HK-2 (cell line): Measurements from ENCODE around the gene AARS2.

Experiments
- DNase-seq: peaks from one replicate; pipeline ENCODE4 v3.0.0-alpha.2; 2018; ENCODE audit not compliant: unreplicated experiment

AARS2 gene

GRCh38 chr6:44262467-44263353 is 50.4 kb downstream of the AARS2 start:
- no peak for DNase-seq

GRCh38 chr6:44261581-44261980 is 51.6 kb downstream of the AARS2 start:
- DNase-seq = no peak

- DNase-seq = no peak
These were observed 52.5 kb downstream of the AARS2 start for GRCh38 chr6:44260451-44261297.

GRCh38 chr6:44260011-44260410 is 53.1 kb downstream of the AARS2 start:
- no peak for DNase-seq

GRCh38 chr6:44258921-44259320 is 54.2 kb downstream of the AARS2 start:
- DNase-seq = no peak

GRCh38 chr6:44258325-44258863 is 54.8 kb downstream of the AARS2 start:
- no peak for DNase-seq

GRCh38 chr6:44257753-44258324 is 55.3 kb downstream of the AARS2 start:
- no peak for DNase-seq

GRCh38 chr6:44257025-44257752 is 56.0 kb downstream of the AARS2 start, which contains the start of gene SLC35B2:
TSS of gene SLC35B2 (minus strand) at chr6:44257528. CDS start at chr6:44257410, 118 bp downstream.
- DNase-seq = peak; percentile 84

- DNase-seq = no peak
These were observed 56.4 kb downstream of the AARS2 start for GRCh38 chr6:44256775-44257024.

- peak; percentile 49 for DNase-seq
These were observed 57.0 kb downstream of the AARS2 start for GRCh38 chr6:44255871-44256774.

- DNase-seq = no peak
These were observed 57.9 kb downstream of the AARS2 start for GRCh38 chr6:44255105-44255808.

GRCh38 chr6:44254191-44255104 is 58.7 kb downstream of the AARS2 start:
- DNase-seq = peak; percentile 57

GRCh38 chr6:44253307-44254101 is 59.6 kb downstream of the AARS2 start:
- peak; percentile 63 for DNase-seq

GRCh38 chr6:44251576-44252524 is 61.3 kb downstream of the AARS2 start:
- DNase-seq = no peak

- no peak for DNase-seq
These were observed 62.4 kb downstream of the AARS2 start for GRCh38 chr6:44250718-44251123.

GRCh38 chr6:44250067-44250717 is 63.0 kb downstream of the AARS2 start:
- no peak for DNase-seq
